ENCODE results near the gene CACNA1I.

- TF ChIP-seq CTCF (IDR thresholded peaks at IDR 0.05) (no peak), ZFX (IDR thresholded peaks at IDR 0.05; ENCODE audit: borderline replicate concordance) (no peak)
These were observed 45.5 kb downstream of the CACNA1I start for GRCh38 chr22:39616051-39616450.

All from 22Rv1 (cell line).